Esophagus muscularis mucosa (tissue), 4 donors: Measurements from ENCODE around the gene PRKCE. TPM values are rescaled to one million over a fixed set of nuclear protein-coding genes. Genes with fewer than 3 reads are reported as not detected.

Source experiments
- DNase-seq: peaks from one replicate; pipeline ENCODE4 v3.0.0-alpha.2; 2017; ENCODE audit errors: extremely low spot score
- H3K27ac ChIP-seq, 4 donors: fragments of 200-600 bp; sonication (generic); replicated peaks in 1 of 4; 1 replicate in 3 of 4; 2 replicates in 1 of 4; pipeline ENCODE4 v1.5.1; 2016 to 2019; ENCODE audit warnings: mild to moderate bottlenecking in 1 of 4
- H3K27me3 ChIP-seq, 4 donors: fragments of 200-600 bp; sonication (generic); one replicate each; pipeline versions ENCODE4 v1.5.1 to v1.6.0; 2016 to 2019
- H3K36me3 ChIP-seq, 4 donors: fragments of 200-600 bp; sonication (generic); one replicate each; pipeline ENCODE4 v1.5.1; 2016 to 2019
- H3K4me1 ChIP-seq, 4 donors: fragments of 200-600 bp; sonication (generic); one replicate each; pipeline ENCODE4 v1.5.1; 2016 to 2019
- H3K4me3 ChIP-seq, 4 donors: fragments of 200-600 bp; sonication (generic); 1 replicate in 2 of 4; 2 replicates in 2 of 4; pipeline ENCODE4 v1.5.1; 2016 to 2019; ENCODE audit warnings: mild to moderate bottlenecking in 4 of 4, moderate library complexity in 1 of 4
- H3K9me3 ChIP-seq, 4 donors: fragments of 200-600 bp; sonication (generic); 1 replicate in 3 of 4; 2 replicates in 1 of 4; pipeline ENCODE4 v1.5.1; 2016 to 2019
- CTCF ChIP-seq, 3 experiments: fragments of 200-600 bp in 2 of 3; fragments of 450-650 bp in 1 of 3; sonication (generic) in 2 of 3; IDR thresholded peaks; one replicate each; pipeline ENCODE4 v1.5.1; 2017 to 2019; ENCODE audit warnings: antibody characterized with exemption in 3 of 3, mild to moderate bottlenecking in 2 of 3, moderate library complexity in 1 of 3
- EP300 ChIP-seq: sonication (generic); formaldehyde crosslinking; IDR thresholded peaks from one replicate; pipeline ENCODE4 v1.6.1; 2017; ENCODE audit warnings: antibody characterized with exemption
- POLR2A ChIP-seq: fragments of 450-650 bp; IDR thresholded peaks from one replicate; pipeline ENCODE4 v1.6.1; 2017; ENCODE audit warnings: antibody characterized with exemption, moderate library complexity, mild to moderate bottlenecking, low read depth
- POLR2AphosphoS5 ChIP-seq, 2 donors: sonication (generic); formaldehyde crosslinking; IDR thresholded peaks; one replicate each; pipeline ENCODE4 v1.6.1; 2017; ENCODE audit warnings: antibody characterized with exemption in 2 of 2
- WGBS: methylation state at CpG from one replicate; pipeline ENCODE4 v1.1.5; 2018; 5-methylcytosine and 5-hydroxymethylcytosine counted together
- intact Hi-C: fragments of 100-400 bp; cut with DNase I; formaldehyde crosslinking; loops from one replicate; pipeline ENCODE4 v1.15.1; 2023
- total RNA-seq, 4 donors: library from RNA; depleted of rRNA; stranded (reverse); fragments of >200 nt; gene quantifications; one replicate each; pipeline versions ENCODE4 v1.1.0 to v1.2.1, GENCODE V29; 2016

Gene PRKCE
- total RNA-seq, 4 donors from 2014 or later: 11.6 to 21.1 (median 13.0) TPM

DNA sequence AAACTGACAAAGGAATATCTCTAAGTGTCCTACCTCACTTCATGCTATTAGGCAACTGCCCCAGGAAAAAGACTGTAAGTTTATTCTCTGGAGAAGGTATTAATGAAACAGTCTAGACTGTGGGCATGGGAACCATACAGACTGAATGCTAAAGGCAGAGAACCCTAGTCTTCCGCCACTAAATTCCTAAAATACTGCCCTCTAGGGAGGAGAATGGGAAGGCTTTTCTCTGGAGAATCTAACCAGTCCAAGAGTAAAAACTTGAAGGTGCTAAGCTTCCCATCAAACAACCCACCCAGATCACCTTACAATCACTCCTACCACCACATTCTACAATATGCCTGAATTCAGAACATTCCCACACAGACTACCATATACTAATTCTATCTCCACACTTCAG, 43.8 kb upstream of the PRKCE start:
- intact Hi-C loops: no loop called here
- H3K27me3 ChIP-seq: no peaks in the 10 kb centered on the region
- 88% methylated on average over 1 of the region's 1 CpG for WGBS
- peaks cover 12 to 28% (median 27%) of the 10 kb centered on the region in 4 donors for H3K4me1 ChIP-seq
- no peaks in the 10 kb centered on the region for H3K9me3 ChIP-seq
- no peak for TF ChIP-seq EP300
- no peak for TF ChIP-seq POLR2AphosphoS5 (IDR thresholded peaks at IDR 0.05)
- TF ChIP-seq CTCF (IDR thresholded peaks at IDR 0.05): peak in 1 of 3 experiments; percentile 28
- TF ChIP-seq POLR2A: no peak
- DNase-seq: no peak
- no peak overlapping the region for H3K27ac ChIP-seq
- peaks cover 0 to 23% (median 9%) of the 10 kb centered on the region in 4 donors for H3K36me3 ChIP-seq
- H3K4me3 ChIP-seq: no peak overlapping the region

DNA sequence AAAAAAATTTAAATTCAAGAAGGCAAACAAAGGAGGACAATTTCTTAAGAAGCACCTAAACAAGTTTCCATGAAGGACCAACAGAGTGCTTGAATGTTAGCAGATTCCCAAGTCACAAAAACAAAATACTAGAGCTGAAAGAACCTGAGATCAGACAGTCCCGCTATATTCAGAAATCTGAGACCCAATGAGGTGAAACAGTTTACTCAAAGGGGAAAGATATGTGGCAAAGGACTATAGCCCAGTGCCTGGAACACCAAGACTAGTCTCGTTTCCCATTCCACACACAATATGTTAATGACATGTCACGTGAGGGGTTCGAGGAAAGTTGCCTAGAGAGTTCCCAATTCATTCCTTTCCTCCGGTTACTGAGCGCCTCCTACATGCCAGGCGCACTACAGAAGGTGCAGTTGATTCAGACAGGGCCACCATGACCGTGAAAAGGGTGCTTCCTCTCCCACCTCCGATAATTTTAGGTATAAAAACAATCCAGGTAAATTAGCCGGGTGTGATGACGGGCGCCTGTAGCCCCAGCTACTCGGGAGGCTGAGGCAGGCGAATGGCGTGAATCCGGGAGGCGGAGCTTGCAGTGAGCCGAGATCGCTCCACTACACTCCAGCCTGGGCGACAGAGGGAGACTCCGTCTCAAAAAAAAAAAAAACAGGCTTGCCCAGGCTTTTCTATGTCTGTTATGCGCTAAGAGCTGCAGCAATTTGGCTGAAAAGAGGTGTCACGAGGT, 41.0 kb upstream of the PRKCE start:
- TF ChIP-seq EP300: no peak
- TF ChIP-seq POLR2AphosphoS5 (IDR thresholded peaks at IDR 0.05): peak in 1 of 2 donors; percentile 57
- TF ChIP-seq POLR2A: no peak
- TF ChIP-seq CTCF (IDR thresholded peaks at IDR 0.05): peak; percentile 25 to 35 (median 32)
- intact Hi-C loops: no loop called here
- no peaks in the 10 kb centered on the region for H3K27me3 ChIP-seq
- H3K4me1 ChIP-seq: peaks cover 12 to 54% (median 46%) of the 10 kb centered on the region in 4 donors
- peak overlapping the region; percentile 75 to 89 (median 82) for H3K4me3 ChIP-seq
- DNase-seq: no peak
- H3K9me3 ChIP-seq: no peaks in the 10 kb centered on the region
- 1% methylated on average over 23 of the region's 23 CpGs for WGBS
- H3K27ac ChIP-seq: peak overlapping the region; percentile 91 to 96 (median 94)
- no peaks in the 10 kb centered on the region for H3K36me3 ChIP-seq

DNA sequence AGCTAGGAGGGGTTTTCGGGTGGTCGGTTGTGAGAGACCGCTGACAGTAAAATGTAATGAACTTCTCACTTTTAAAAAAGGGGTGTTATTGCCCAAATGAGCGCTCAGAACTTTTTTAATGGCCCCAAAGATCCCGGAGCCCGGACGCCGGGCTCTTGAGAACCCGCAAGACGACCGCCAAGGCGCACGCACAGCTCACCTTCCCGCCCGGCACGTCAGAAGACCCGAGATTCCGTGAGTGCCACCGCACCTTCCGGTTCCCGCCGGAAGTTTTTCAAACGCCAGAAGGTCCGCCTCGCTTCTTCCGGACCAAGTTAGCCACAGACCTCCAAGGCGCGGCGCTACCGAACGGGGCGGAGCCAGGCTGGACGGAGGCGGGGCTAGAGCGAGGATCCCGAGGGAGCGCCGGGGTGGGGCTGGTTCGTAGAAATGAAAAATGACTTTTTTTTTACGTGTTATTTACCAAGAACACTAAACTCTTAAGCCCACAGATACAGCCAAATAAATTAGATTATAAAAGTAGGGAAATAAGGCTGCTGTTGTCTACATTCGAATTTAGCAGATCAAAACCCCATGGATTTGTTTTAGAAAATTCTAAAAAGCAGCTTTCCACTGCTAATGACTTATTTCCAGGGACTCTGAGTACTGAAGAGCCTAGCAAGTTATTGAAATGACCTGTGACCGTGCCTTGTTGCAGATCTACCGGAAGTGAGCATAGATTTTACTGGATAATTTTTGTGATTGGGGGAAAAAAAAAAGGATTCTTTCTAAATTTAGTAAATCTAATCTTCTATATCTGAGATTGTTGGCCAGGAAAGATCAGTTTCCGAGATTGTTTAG, 40.2 kb upstream of the PRKCE start, which contains the start of gene SRBD1:
TSS of gene SRBD1 (minus strand) at position 248 of the 840 bp plus-strand sequence. CDS start 5,826 bp downstream, outside the sequence.
- intact Hi-C loops: no loop called here
- H3K36me3 ChIP-seq: no peaks in the 10 kb centered on the region
- TF ChIP-seq POLR2A: peak; percentile 27
- peak; percentile 85 to 97 for TF ChIP-seq POLR2AphosphoS5 (IDR thresholded peaks at IDR 0.05)
- TF ChIP-seq EP300: no peak
- H3K9me3 ChIP-seq: no peaks in the 10 kb centered on the region
- 5% methylated on average over 31 of the region's 44 CpGs for WGBS
- H3K4me3 ChIP-seq: peak within 1 kb of the TSS; percentile 75 to 89 (median 82)
- no peaks in the 10 kb centered on the region for H3K27me3 ChIP-seq
- peaks cover 12 to 60% (median 46%) of the 10 kb centered on the region in 4 donors for H3K4me1 ChIP-seq
- peak; percentile 97 for DNase-seq
- H3K27ac ChIP-seq: peak within 1 kb of the TSS; percentile 91 to 96 (median 94)

GRCh38 chr2:45612285-45612684, 39.2 kb upstream of the PRKCE start:
- intact Hi-C loops: no loop called here
- Histone ChIP-seq H3K27ac (peak overlapping the region in 3 of 4 donors; percentile 91 to 96 (median 95)), H3K4me3 (no peak overlapping the region), H3K27me3 (no peaks in the 10 kb centered on the region), H3K9me3 (no peaks in the 10 kb centered on the region), H3K4me1 (peaks cover 12 to 64% (median 50%) of the 10 kb centered on the region in 4 donors), H3K36me3 (no peaks in the 10 kb centered on the region)
- TF ChIP-seq CTCF (IDR thresholded peaks at IDR 0.05) (no peak), EP300 (no peak)
- DNase-seq: no peak
- WGBS: 65% methylated on average over 2 of the region's 2 CpGs

DNA sequence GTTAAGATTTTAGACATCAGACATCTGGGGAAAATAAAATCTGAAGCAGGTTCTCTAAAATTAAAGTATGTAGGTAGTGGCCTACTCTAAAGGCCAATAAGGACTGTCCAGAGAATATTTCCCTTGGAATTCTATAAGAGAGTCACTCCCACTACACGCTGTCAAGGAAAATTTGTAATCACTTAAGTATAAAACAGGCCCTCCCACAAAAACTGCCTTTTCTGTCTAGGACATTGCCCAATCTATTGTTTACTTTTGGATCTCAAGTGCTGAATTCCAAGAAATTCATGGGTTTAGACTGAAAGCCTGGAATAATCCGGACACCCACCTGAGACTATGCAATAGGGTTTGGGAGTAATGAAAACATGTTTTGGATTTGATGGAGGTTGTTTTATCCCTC, 38.7 kb upstream of the PRKCE start:
- no peaks in the 10 kb centered on the region for H3K9me3 ChIP-seq
- peaks cover 12 to 68% (median 55%) of the 10 kb centered on the region in 4 donors for H3K4me1 ChIP-seq
- H3K27me3 ChIP-seq: no peaks in the 10 kb centered on the region
- 86% methylated on average over 2 of the region's 2 CpGs for WGBS
- peak overlapping the region in 3 of 4 donors; percentile 91 to 96 (median 95) for H3K27ac ChIP-seq
- TF ChIP-seq CTCF (IDR thresholded peaks at IDR 0.05) (no peak), POLR2AphosphoS5 (IDR thresholded peaks at IDR 0.05) (no peak), EP300 (no peak), POLR2A (no peak)
- H3K4me3 ChIP-seq: no peak overlapping the region
- H3K36me3 ChIP-seq: no peaks in the 10 kb centered on the region
- no peak for DNase-seq
- intact Hi-C loops: no loop called here
